ENCODE data around the gene NXPH3. TPM values are rescaled to one million over a fixed set of nuclear protein-coding genes. Genes with fewer than 3 reads are reported as not detected.

The NXPH3 gene
- total and polyA plus RNA-seq, 2 experiments from 2014 or later, result 2.1 to 9.0 TPM

GRCh38 chr17:49545007-49545660, 30.5 kb upstream of the NXPH3 start:
- TF ChIP-seq CTCF (IDR thresholded peaks at IDR 0.05; ENCODE audit: low read depth, low read length), result no peak
- H3K27ac ChIP-seq, result no peak overlapping the region
- no peaks in the 10 kb centered on the region for H3K27me3 ChIP-seq
- no peaks in the 10 kb centered on the region for H3K4me1 ChIP-seq (ENCODE audit: low read depth)
- no peak for DNase-seq (ENCODE audit: low read depth in 1 of 2, low spot score in 1 of 2)
- H3K36me3 ChIP-seq, result no peaks in the 10 kb centered on the region
- no peak overlapping the region for H3K4me3 ChIP-seq
- no peaks in the 10 kb centered on the region for H3K9me3 ChIP-seq (ENCODE audit: low read depth)

- Histone ChIP-seq H3K9me3 (ENCODE audit: low read depth) (no peaks in the 10 kb centered on the region), H3K27ac (no peak overlapping the region), H3K4me3 (no peak overlapping the region), H3K4me1 (ENCODE audit: low read depth) (no peaks in the 10 kb centered on the region), H3K27me3 (no peaks in the 10 kb centered on the region), H3K36me3 (no peaks in the 10 kb centered on the region)
- no peak for DNase-seq (ENCODE audit: low read depth in 1 of 2, low spot score in 1 of 2)
- TF ChIP-seq CTCF (IDR thresholded peaks at IDR 0.05; ENCODE audit: low read depth, low read length), result no peak
Measured at GRCh38 chr17:49545806-49546545, 29.7 kb upstream of the NXPH3 start.

- H3K27me3 ChIP-seq, result no peaks in the 10 kb centered on the region
- no peak overlapping the region for H3K4me3 ChIP-seq
- no peak overlapping the region for H3K27ac ChIP-seq
- no peak for DNase-seq (ENCODE audit: low read depth in 1 of 2, low spot score in 1 of 2)
- H3K4me1 ChIP-seq (ENCODE audit: low read depth), result no peaks in the 10 kb centered on the region
- TF ChIP-seq CTCF (IDR thresholded peaks at IDR 0.05; ENCODE audit: low read depth, low read length), result no peak
- no peaks in the 10 kb centered on the region for H3K36me3 ChIP-seq
- H3K9me3 ChIP-seq (ENCODE audit: low read depth), result no peaks in the 10 kb centered on the region
Measured at GRCh38 chr17:49546546-49547535, 28.8 kb upstream of the NXPH3 start.

GRCh38 chr17:49547566-49547965, 28.1 kb upstream of the NXPH3 start:
- DNase-seq (ENCODE audit: low read depth in 1 of 2, low spot score in 1 of 2), result no peak
- Histone ChIP-seq H3K36me3 (no peaks in the 10 kb centered on the region), H3K4me1 (ENCODE audit: low read depth) (no peaks in the 10 kb centered on the region)

More at GRCh38 chr17:49547566-49547965, 28.1 kb upstream of the NXPH3 start:
- no peak for TF ChIP-seq CTCF (IDR thresholded peaks at IDR 0.05; ENCODE audit: low read depth, low read length)
- no peak overlapping the region for H3K4me3 ChIP-seq
- H3K9me3 ChIP-seq (ENCODE audit: low read depth), result no peaks in the 10 kb centered on the region
- H3K27ac ChIP-seq, result no peak overlapping the region
- H3K27me3 ChIP-seq, result no peaks in the 10 kb centered on the region
